ENCODE measurements around the gene CEP44. TPM values are rescaled to one million over a fixed set of nuclear protein-coding genes. Genes with fewer than 3 reads are reported as not detected.
"Not testable (repeated sequence)": the region's sequence is repeated elsewhere in the genome, so short reads cannot be mapped to it uniquely, and the experiment has no call there.

The CEP44 gene
- total RNA-seq, 1 donor from 2014 or later, result 17.0 TPM

DNA sequence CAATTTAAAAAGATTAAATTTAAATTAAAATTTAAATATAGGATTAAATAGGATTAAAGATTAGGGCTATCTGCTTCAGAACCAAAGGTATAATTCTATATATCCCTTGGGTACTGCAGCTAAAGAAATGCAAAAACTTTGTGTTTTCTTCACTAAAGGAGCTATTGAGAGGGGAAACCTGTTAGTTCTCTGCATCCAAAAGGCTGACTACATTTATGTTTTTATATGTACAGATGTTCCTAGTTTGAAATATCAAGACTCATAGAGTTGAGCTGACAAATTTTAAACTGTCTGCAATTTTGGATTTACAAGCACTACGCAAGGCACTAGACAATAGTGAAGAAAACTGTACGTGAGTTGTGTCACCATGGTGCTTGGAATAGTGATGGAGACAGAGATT, 95.2 kb downstream of the CEP44 start:
- no peaks in the 10 kb centered on the region for H3K4me1 ChIP-seq
- intact Hi-C loops (cut with DNase I), result no loop called here
- no peaks in the 10 kb centered on the region for H3K27me3 ChIP-seq (ENCODE audit: low read depth)
- no peaks in the 10 kb centered on the region for H3K9me3 ChIP-seq
- no peak overlapping the region for H3K27ac ChIP-seq
- TF ChIP-seq, protein P1, sequence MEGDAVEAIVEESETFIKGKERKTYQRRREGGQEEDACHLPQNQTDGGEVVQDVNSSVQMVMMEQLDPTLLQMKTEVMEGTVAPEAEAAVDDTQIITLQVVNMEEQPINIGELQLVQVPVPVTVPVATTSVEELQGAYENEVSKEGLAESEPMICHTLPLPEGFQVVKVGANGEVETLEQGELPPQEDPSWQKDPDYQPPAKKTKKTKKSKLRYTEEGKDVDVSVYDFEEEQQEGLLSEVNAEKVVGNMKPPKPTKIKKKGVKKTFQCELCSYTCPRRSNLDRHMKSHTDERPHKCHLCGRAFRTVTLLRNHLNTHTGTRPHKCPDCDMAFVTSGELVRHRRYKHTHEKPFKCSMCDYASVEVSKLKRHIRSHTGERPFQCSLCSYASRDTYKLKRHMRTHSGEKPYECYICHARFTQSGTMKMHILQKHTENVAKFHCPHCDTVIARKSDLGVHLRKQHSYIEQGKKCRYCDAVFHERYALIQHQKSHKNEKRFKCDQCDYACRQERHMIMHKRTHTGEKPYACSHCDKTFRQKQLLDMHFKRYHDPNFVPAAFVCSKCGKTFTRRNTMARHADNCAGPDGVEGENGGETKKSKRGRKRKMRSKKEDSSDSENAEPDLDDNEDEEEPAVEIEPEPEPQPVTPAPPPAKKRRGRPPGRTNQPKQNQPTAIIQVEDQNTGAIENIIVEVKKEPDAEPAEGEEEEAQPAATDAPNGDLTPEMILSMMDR (IDR thresholded peaks at IDR 0.05), result no peak
- H3K36me3 ChIP-seq, result no peaks in the 10 kb centered on the region
- DNase-seq, result no peak
- ATAC-seq, result no peak
- no peak overlapping the region for H3K4me3 ChIP-seq

DNA sequence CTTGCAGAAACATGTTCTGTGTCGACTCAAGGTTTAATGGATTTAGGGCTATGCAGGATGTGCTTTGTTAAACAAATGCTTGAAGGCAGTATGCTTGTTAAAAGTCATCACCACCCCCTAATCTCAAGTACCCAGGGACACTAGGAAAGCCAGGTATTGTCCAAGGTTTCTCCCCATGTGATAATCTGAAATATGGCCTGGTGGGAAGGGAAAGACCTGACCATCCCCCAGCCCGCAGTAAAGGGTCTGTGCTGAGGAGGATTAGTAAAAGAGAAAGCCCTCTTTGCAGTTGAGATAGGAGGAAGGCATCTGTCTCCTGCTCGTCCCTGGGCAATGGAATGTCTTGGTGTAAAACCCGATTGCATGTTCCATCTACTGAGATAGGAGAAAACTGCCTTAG, 96.5 kb downstream of the CEP44 start:
- H3K27me3 ChIP-seq (ENCODE audit: low read depth); ATAC-seq; DNase-seq; H3K36me3 ChIP-seq; H3K9me3 ChIP-seq; H3K27ac ChIP-seq; intact Hi-C loops (cut with DNase I); H3K4me3 ChIP-seq; H3K4me1 ChIP-seq: not testable (repeated sequence)

DNA sequence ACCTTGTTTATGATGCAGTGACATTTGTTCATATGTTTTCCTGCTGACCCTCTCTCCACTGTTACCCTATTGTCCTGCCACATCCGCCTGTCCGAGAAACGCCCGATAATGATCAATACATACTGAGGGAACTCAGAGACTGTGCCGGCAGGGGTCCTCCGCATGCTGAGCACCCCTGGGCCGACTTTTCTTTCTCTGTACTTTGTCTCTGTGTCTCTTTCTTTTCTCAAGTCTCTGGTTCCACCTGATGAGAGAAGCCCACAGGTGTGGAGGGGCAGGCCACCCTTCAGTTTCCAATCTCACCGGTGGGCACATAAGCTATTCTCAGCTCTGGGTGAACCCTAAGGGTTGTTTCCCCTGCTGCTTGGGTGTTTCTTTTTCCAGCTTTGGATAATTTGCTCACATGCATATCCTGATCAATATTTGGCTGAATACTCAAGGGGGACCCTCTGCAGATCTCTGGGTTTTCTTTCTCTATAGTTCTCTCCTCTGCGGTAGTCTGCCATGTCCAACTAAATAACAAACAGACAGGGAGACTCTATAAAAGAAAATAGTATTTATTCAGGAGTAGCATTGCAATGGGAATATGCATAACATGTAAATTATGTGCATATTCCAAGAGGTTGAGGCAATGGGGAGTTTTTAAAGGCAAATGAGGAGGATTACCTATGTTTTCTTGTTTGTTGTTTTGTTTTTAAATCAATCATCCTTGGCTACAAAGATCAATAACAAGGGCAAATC, 97.2 kb downstream of the CEP44 start:
- Histone ChIP-seq H3K27ac (no peak overlapping the region), H3K27me3 (ENCODE audit: low read depth) (no peaks in the 10 kb centered on the region), H3K4me3 (no peak overlapping the region), H3K4me1 (no peaks in the 10 kb centered on the region), H3K36me3 (no peaks in the 10 kb centered on the region), H3K9me3 (no peaks in the 10 kb centered on the region)
- ATAC-seq (no peak), DNase-seq (no peak)
- intact Hi-C loops (cut with DNase I), result no loop called here
- TF ChIP-seq, protein P1 (IDR thresholded peaks at IDR 0.05), result no peak

DNA sequence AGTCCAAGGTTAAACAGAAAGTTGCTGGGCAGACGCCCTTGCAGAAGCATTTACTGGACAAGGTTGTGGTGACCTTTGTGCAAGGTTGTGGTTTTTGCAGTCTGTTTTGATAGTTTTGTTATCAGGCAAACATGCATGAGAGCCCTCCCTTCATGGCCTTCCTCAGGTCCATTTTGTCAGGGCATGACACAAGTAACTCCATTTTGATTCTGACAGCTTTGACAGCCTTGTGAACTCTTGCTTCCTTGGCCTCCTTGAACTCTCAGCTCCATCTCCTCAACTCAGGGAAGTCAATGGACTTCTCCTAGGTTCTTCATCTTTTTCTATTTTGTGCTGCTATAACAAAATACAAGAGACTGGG, 97.7 kb downstream of the CEP44 start:
- intact Hi-C loops (cut with DNase I), result no loop called here
- Histone ChIP-seq H3K27ac (no peak overlapping the region), H3K4me1 (no peaks in the 10 kb centered on the region), H3K27me3 (ENCODE audit: low read depth) (no peaks in the 10 kb centered on the region), H3K9me3 (no peaks in the 10 kb centered on the region), H3K36me3 (no peaks in the 10 kb centered on the region), H3K4me3 (no peak overlapping the region)
- ATAC-seq, result no peak
- DNase-seq, result no peak
- TF ChIP-seq, protein P1 (IDR thresholded peaks at IDR 0.05), result no peak

Other genes with a start within 250 kb of the CEP44 start
- 39.1 TPM for gene FBXO8, start 244 bp upstream of the CEP44 start, total RNA-seq
- gene HPGD, start 238.6 kb downstream of the CEP44 start, total RNA-seq, result 87.2 TPM